Ovary (tissue), 3 donors: ENCODE results near the gene ZNF486.
"Not testable (repeated sequence)": the region's sequence is repeated elsewhere in the genome, so short reads cannot be mapped to it uniquely, and the experiment has no call there.

Source experiments
- EP300 ChIP-seq: sonication (generic); formaldehyde crosslinking; IDR thresholded peaks from one replicate; pipeline ENCODE4 v1.6.1; 2017; ENCODE audit warnings: antibody characterized with exemption
- POLR2A ChIP-seq: fragments of 450-650 bp; IDR thresholded peaks from one replicate; pipeline ENCODE4 v1.6.1; 2017; ENCODE audit warnings: antibody characterized with exemption, mild to moderate bottlenecking, moderate library complexity
- TF ChIP-seq, protein P1 (sequence below), 3 donors: fragments of 450-650 bp in 2 of 3; fragments of 200-600 bp in 1 of 3; IDR thresholded peaks; one replicate each; pipeline versions ENCODE4 v1.5.1 to v1.8.0; 2016 to 2022; ENCODE audit warnings: antibody characterized with exemption in 3 of 3, mild to moderate bottlenecking in 1 of 3
- donor health status: DM: no; HTN: no; CAD: no.

DNA sequence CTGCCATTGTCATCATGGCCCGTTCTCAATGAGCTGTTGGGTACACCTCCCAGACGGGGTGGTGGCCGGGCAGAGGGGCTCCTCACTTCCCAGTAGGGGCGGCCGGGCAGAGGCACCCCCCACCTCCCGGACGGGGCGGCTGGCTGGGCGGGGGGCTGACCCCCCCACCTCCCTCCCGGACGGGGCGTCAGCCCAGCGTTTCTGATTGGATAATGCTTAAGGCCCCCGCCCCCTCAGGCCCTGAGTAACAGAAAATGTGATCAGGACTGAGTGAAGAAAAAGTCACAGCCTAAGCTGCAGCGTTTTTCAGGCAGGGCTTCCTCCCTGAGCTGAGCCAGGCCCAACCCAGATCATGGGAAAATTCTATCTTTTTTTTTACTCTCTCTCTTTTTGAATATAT lies 14.5 kb upstream of the ZNF486 start:
- TF ChIP-seq, protein P1, sequence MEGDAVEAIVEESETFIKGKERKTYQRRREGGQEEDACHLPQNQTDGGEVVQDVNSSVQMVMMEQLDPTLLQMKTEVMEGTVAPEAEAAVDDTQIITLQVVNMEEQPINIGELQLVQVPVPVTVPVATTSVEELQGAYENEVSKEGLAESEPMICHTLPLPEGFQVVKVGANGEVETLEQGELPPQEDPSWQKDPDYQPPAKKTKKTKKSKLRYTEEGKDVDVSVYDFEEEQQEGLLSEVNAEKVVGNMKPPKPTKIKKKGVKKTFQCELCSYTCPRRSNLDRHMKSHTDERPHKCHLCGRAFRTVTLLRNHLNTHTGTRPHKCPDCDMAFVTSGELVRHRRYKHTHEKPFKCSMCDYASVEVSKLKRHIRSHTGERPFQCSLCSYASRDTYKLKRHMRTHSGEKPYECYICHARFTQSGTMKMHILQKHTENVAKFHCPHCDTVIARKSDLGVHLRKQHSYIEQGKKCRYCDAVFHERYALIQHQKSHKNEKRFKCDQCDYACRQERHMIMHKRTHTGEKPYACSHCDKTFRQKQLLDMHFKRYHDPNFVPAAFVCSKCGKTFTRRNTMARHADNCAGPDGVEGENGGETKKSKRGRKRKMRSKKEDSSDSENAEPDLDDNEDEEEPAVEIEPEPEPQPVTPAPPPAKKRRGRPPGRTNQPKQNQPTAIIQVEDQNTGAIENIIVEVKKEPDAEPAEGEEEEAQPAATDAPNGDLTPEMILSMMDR (IDR thresholded peaks at IDR 0.05): not testable (repeated sequence)
- TF ChIP-seq POLR2A, EP300: not testable (repeated sequence)
